ENCODE measurements around the gene COMP. TPM values are rescaled to one million over a fixed set of nuclear protein-coding genes. Genes with fewer than 3 reads are reported as not detected.

COMP gene
- total RNA-seq, 4 donors from 2014 or later = 0.40 TPM; not detected in 3

DNA sequence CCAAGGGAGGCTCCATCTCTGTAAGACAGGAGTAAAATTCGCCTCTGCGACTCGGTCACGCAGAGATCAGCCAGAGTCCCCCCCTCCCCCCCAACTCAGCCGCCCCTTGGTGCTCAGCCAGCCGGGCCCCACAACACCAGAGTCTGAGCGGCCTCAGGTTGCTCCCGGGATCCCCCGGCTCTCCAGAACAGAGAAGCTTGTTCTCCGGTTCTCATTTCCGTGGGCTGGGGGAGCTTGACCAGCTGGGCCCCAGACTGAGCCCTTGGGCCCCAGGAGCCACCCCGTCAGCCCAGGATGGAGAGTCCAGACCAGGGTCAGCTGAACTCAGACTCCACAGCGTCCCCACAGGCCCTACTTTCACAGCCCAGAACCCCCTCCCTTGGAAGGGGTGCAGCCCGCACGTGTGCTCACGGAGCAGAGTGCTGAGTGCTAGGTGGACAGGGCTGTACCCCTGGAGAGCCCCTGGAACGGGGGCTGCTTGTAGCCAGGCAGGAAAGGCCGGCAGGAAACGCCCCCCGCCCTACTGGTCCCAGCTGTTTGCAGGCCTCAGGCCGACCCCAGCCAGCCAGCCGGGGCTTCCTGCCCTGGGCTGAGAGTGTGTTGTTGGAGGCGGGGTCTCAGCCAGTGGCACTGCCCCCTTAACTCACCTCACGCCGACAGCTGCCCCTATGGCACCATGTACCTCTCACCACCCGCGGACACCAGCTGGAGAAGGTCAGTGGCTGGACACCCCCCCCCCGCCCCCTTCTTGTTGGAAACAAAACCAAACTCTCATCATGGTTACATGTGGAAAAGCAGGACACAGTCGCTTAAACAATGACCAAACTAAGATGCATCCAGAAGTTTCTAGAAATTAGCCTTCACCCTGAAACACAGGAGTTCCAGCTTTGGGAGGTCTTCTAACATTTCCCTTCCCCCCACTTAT is 44.4 kb downstream of the COMP start:
- Histone ChIP-seq H3K27ac (no peak overlapping the region), H3K4me3 (no peak overlapping the region), H3K27me3 (no peaks in the 10 kb centered on the region), H3K4me1 (peaks cover 0 to 20% (median 0%) of the 10 kb centered on the region in 4 donors), H3K9me3 (no peaks in the 10 kb centered on the region), H3K36me3 (no peaks in the 10 kb centered on the region)
- no peak for DNase-seq
- TF ChIP-seq POLR2A (IDR thresholded peaks at IDR 0.05) = no peak
- TF ChIP-seq, protein P1, sequence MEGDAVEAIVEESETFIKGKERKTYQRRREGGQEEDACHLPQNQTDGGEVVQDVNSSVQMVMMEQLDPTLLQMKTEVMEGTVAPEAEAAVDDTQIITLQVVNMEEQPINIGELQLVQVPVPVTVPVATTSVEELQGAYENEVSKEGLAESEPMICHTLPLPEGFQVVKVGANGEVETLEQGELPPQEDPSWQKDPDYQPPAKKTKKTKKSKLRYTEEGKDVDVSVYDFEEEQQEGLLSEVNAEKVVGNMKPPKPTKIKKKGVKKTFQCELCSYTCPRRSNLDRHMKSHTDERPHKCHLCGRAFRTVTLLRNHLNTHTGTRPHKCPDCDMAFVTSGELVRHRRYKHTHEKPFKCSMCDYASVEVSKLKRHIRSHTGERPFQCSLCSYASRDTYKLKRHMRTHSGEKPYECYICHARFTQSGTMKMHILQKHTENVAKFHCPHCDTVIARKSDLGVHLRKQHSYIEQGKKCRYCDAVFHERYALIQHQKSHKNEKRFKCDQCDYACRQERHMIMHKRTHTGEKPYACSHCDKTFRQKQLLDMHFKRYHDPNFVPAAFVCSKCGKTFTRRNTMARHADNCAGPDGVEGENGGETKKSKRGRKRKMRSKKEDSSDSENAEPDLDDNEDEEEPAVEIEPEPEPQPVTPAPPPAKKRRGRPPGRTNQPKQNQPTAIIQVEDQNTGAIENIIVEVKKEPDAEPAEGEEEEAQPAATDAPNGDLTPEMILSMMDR (IDR thresholded peaks at IDR 0.05) = no peak

DNA sequence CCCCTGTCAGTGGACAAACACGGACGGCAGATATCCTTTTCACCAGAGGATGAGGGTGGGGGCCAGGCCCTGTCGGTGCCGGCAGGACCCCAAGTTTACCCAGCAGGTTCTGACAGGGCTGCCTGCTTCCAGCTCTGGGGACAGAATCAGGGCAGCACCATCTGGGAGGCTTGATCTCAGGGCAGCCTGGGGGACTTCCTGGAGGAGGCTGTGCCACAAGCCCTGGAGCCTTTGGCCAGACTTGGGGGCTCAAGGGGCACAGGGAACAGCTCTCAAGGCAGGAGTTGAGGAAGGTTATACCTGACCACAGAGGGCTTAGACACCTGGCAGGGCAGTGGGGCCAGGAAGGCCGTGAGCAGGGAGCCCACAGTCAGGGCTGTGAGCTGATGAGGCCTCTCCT is 45.2 kb downstream of the COMP start:
- Histone ChIP-seq H3K27ac (no peak overlapping the region), H3K36me3 (no peaks in the 10 kb centered on the region), H3K4me3 (no peak overlapping the region), H3K9me3 (no peaks in the 10 kb centered on the region), H3K27me3 (no peaks in the 10 kb centered on the region), H3K4me1 (peaks cover 0 to 27% (median 0%) of the 10 kb centered on the region in 4 donors)
- no peak for TF ChIP-seq POLR2A (IDR thresholded peaks at IDR 0.05)
- TF ChIP-seq, protein P1 (IDR thresholded peaks at IDR 0.05) = no peak
- DNase-seq = no peak

- no peaks in the 10 kb centered on the region for H3K27me3 ChIP-seq
- no peak for DNase-seq
- H3K4me1 ChIP-seq = peaks cover 0 to 35% (median 3%) of the 10 kb centered on the region in 4 donors
- H3K36me3 ChIP-seq = no peaks in the 10 kb centered on the region
- TF ChIP-seq POLR2A (IDR thresholded peaks at IDR 0.05) = no peak
- TF ChIP-seq, protein P1 (IDR thresholded peaks at IDR 0.05) = no peak
- no peaks in the 10 kb centered on the region for H3K9me3 ChIP-seq
- H3K27ac ChIP-seq = no peak overlapping the region
- no peak overlapping the region for H3K4me3 ChIP-seq
These were observed 45.9 kb downstream of the COMP start for GRCh38 chr19:18745012-18745735.

DNA sequence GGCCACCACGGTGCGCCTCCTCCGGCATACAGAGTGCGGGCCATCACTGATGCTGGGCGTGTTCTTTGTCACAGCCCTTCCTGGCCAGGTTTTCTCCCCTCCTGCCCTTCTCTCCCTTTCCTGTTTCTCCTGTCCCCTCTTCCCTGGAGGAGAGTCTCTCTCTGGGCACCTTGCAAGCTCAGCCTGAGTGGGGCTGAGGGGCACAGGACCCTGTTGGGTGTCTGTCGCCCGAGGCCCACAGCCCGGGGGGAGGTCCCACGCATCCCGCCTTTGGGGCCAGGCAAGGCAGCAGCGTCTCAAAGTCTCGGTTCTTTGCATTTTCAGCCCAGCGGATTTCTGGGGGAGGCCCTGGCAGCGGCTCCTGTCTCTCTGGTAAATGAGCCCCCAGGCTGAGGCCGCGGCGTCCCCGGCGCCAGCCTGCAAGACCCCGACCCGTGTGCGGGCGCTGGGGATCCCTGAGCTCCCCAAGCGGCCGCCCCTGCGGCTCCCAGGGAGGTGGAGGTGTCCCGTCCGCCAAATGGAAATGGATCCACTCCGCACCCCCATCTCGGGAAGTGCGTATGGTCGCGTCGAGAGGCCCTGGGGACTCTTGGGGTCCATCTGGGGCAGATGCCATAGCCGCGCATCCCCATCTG is 47.2 kb downstream of the COMP start:
- no peak for DNase-seq
- no peaks in the 10 kb centered on the region for H3K27me3 ChIP-seq
- peaks cover 0 to 41% (median 4%) of the 10 kb centered on the region in 4 donors for H3K4me1 ChIP-seq
- peak overlapping the region in 1 of 4 donors; percentile 72 for H3K27ac ChIP-seq
- H3K4me3 ChIP-seq = no peak overlapping the region
- no peak for TF ChIP-seq POLR2A (IDR thresholded peaks at IDR 0.05)
- TF ChIP-seq, protein P1 (IDR thresholded peaks at IDR 0.05) = no peak
- no peaks in the 10 kb centered on the region for H3K9me3 ChIP-seq
- H3K36me3 ChIP-seq = no peaks in the 10 kb centered on the region

All from Peyer's patch (tissue), 4 donors.